H9 (cell line): ENCODE results near the gene TMEM132D. TPM values are rescaled to one million over a fixed set of nuclear protein-coding genes. Genes with fewer than 3 reads are reported as not detected.

Source experiments
- DNase-seq: peaks from one replicate; pipeline ENCODE4 v3.0.0-alpha.2; 2017
- H2AFZ ChIP-seq: one replicate; pipeline ENCODE4 v1.6.1; 2013; ENCODE audit warnings: mild to moderate bottlenecking, low read length, control low read depth, moderate library complexity
- H2AK5ac ChIP-seq: 2 replicates; pipeline ENCODE4 v1.6.1; 2013; ENCODE audit warnings: low read length, control low read depth, mixed read lengths; ENCODE audit not compliant: insufficient read length
- H2BK120ac ChIP-seq: one replicate; pipeline ENCODE4 v1.6.1; 2013; ENCODE audit warnings: low read depth, mild to moderate bottlenecking, low read length, control low read depth, inconsistent platforms; ENCODE audit not compliant: poor library complexity, severe bottlenecking
- H2BK12ac ChIP-seq: 2 replicates; pipeline ENCODE4 v1.6.1; 2013; ENCODE audit warnings: low read length, control low read depth, mixed read lengths, low read depth; ENCODE audit not compliant: insufficient read length
- H2BK15ac ChIP-seq: 2 replicates; pipeline ENCODE4 v1.6.1; 2013; ENCODE audit warnings: low read depth, low read length, control low read depth
- H2BK20ac ChIP-seq: one replicate; pipeline ENCODE4 v1.6.1; 2013; ENCODE audit warnings: low read depth, mild to moderate bottlenecking, low read length, control low read depth, inconsistent platforms; ENCODE audit not compliant: poor library complexity, severe bottlenecking
- H2BK5ac ChIP-seq: 2 replicates; pipeline ENCODE4 v1.6.1; 2013; ENCODE audit warnings: low read length, control low read depth, mixed read lengths; ENCODE audit not compliant: insufficient read length
- H3K14ac ChIP-seq: 2 replicates; pipeline ENCODE4 v1.6.1; 2013; ENCODE audit warnings: low read length, control low read depth; ENCODE audit not compliant: insufficient read depth
- H3K18ac ChIP-seq: 2 replicates; pipeline ENCODE4 v1.6.1; 2013; ENCODE audit warnings: low read depth, mild to moderate bottlenecking, mixed read lengths, low read length, control low read depth; ENCODE audit not compliant: insufficient read length
- H3K23ac ChIP-seq: 2 replicates; pipeline ENCODE4 v1.6.1; 2013; ENCODE audit warnings: low read length, control low read depth, mixed read lengths, low read depth; ENCODE audit not compliant: insufficient read length
- H3K23me2 ChIP-seq: 2 replicates; pipeline ENCODE4 v1.6.1; 2013; ENCODE audit warnings: low read depth, mild to moderate bottlenecking, mixed read lengths, low read length, control low read depth; ENCODE audit not compliant: insufficient read length, poor library complexity, severe bottlenecking
- H3K27ac ChIP-seq: 2 replicates; pipeline ENCODE4 v1.5.1; 2013; ENCODE audit warnings: low read length, control low read depth, mixed read lengths, low read depth; ENCODE audit not compliant: insufficient read length
- H3K27me3 ChIP-seq: 2 replicates; pipeline ENCODE4 v1.6.1; 2013; ENCODE audit warnings: low read length, control low read depth, inconsistent platforms; ENCODE audit not compliant: insufficient read depth
- H3K4ac ChIP-seq: 2 replicates; pipeline ENCODE4 v1.6.1; 2013; ENCODE audit warnings: low read depth, mild to moderate bottlenecking, control low read depth, inconsistent platforms, low read length, moderate library complexity
- H3K4me1 ChIP-seq: 2 replicates; pipeline ENCODE4 v1.6.1; 2013; ENCODE audit warnings: low read length, control low read depth, inconsistent platforms; ENCODE audit not compliant: insufficient read depth
- H3K4me2 ChIP-seq: 2 replicates; pipeline ENCODE4 v1.6.1; 2013; ENCODE audit warnings: low read length, control low read depth, mixed read lengths; ENCODE audit not compliant: insufficient read length, insufficient read depth
- H3K56ac ChIP-seq: 2 replicates; pipeline ENCODE4 v1.6.1; 2013; ENCODE audit warnings: low read depth, mild to moderate bottlenecking, mixed read lengths, low read length, control low read depth; ENCODE audit not compliant: insufficient read length
- H3K79me1 ChIP-seq: 2 replicates; pipeline ENCODE4 v1.6.1; 2013; ENCODE audit warnings: low read depth, mild to moderate bottlenecking, moderate library complexity, low read length, control low read depth, inconsistent platforms; ENCODE audit not compliant: insufficient read depth, poor library complexity, severe bottlenecking
- H3K79me2 ChIP-seq: 2 replicates; pipeline ENCODE4 v1.6.1; 2013; ENCODE audit warnings: low read length, control low read depth, inconsistent platforms; ENCODE audit not compliant: insufficient read depth
- H3K9ac ChIP-seq: 2 replicates; pipeline ENCODE4 v1.6.1; 2013; ENCODE audit warnings: low read length, control low read depth, mixed read lengths; ENCODE audit not compliant: insufficient read length; ENCODE audit errors: extremely low read depth
- H3K9me3 ChIP-seq: one replicate; pipeline ENCODE4 v1.6.1; 2013; ENCODE audit warnings: low read depth, low read length, inconsistent platforms; ENCODE audit not compliant: control insufficient read depth
- H3T11ph ChIP-seq: one replicate; pipeline ENCODE4 v1.6.1; 2013; ENCODE audit warnings: mild to moderate bottlenecking, low read length, control low read depth, inconsistent platforms
- H4K20me1 ChIP-seq: one replicate; pipeline ENCODE4 v1.6.1; 2013; ENCODE audit not compliant: control insufficient read depth, insufficient read length, insufficient read depth
- H4K5ac ChIP-seq: 2 replicates; pipeline ENCODE4 v1.6.1; 2013; ENCODE audit warnings: low read depth, mild to moderate bottlenecking, mixed read lengths, low read length, control low read depth; ENCODE audit not compliant: insufficient read length
- H4K8ac ChIP-seq: replicated peaks from 2 replicates; pipeline ENCODE4 v1.6.1; 2013; ENCODE audit warnings: low read length, control low read depth, mixed read lengths, low read depth; ENCODE audit not compliant: insufficient read length
- H4K91ac ChIP-seq: 2 replicates; pipeline ENCODE4 v1.6.1; 2013; ENCODE audit warnings: low read depth, mild to moderate bottlenecking, moderate library complexity, mixed read lengths, low read length, control low read depth; ENCODE audit not compliant: insufficient read length
- H3K27ac Mint-ChIP-seq, 3 experiments: 2 replicates in 2 of 3; 3 replicates in 1 of 3; pipeline ENCODE4 v1.8.0; 2020 to 2021; ENCODE audit warnings: mixed read lengths in 3 of 3, mild to moderate bottlenecking in 1 of 3, moderate library complexity in 1 of 3
- H3K27me3 Mint-ChIP-seq: 2 replicates; pipeline ENCODE4 v1.8.0; 2021; ENCODE audit warnings: low read depth, mild to moderate bottlenecking, moderate library complexity, mixed read lengths
- H3K36me3 Mint-ChIP-seq, 3 experiments: 2 replicates in 2 of 3; 3 replicates in 1 of 3; pipeline ENCODE4 v1.8.0; 2020 to 2021; ENCODE audit warnings: low read depth in 3 of 3, mixed read lengths in 3 of 3; ENCODE audit not compliant: insufficient read depth in 1 of 3
- H3K4me1 Mint-ChIP-seq, 2 experiments: 2 replicates each; pipeline ENCODE4 v1.8.0; 2020; ENCODE audit warnings: mixed read lengths in 2 of 2
- H3K4me3 Mint-ChIP-seq, 2 experiments: 2 replicates in 1 of 2; 3 replicates in 1 of 2; pipeline ENCODE4 v1.8.0; 2020 to 2021; ENCODE audit warnings: mild to moderate bottlenecking in 2 of 2, mixed read lengths in 2 of 2, moderate library complexity in 1 of 2
- H3K9me3 Mint-ChIP-seq, 2 experiments: 2 replicates in 1 of 2; 3 replicates in 1 of 2; pipeline ENCODE4 v1.8.0; 2020; ENCODE audit warnings: mild to moderate bottlenecking in 2 of 2, mixed read lengths in 2 of 2, moderate library complexity in 1 of 2
- CTCF ChIP-seq: fragments of 200-600 bp; sonication (generic); conservative IDR thresholded peaks from 3 replicates; pipeline ENCODE4 v1.8.0; 2021; ENCODE audit warnings: antibody characterized with exemption, mild to moderate bottlenecking
- WGBS: extraction: QIAGEN DNeasy Blood & Tissue Kit; methylation state at CpG from one replicate; pipeline ENCODE4 v1.1.7; 2013; ENCODE audit warnings: missing lambda C conversion rate, low lambda C conversion rate, mixed read lengths; ENCODE audit not compliant: insufficient read length; ENCODE audit errors: extremely low coverage; 5-methylcytosine and 5-hydroxymethylcytosine counted together
- total RNA-seq: library from RNA; stranded (reverse); gene quantifications from 2 replicates; pipeline ENCODE4 v1.2.1, GENCODE V29; 2021

Gene TMEM132D
- total RNA-seq, 1 experiment from 2014 or later, result 6.1 TPM

GRCh38 chr12:129594098-129594497 lies 309.7 kb downstream of the TMEM132D start:
- Histone ChIP-seq H3K18ac (no peak overlapping the region), H2BK12ac (no peak overlapping the region), H4K8ac (no peak overlapping the region), H3K9me3 (no peaks in the 10 kb centered on the region), H3K27ac (no peak overlapping the region), H3K4me2 (no peak overlapping the region), H2AFZ (no peak overlapping the region), H3T11ph (no peak overlapping the region), H3K79me1 (no peaks in the 10 kb centered on the region), H3K56ac (no peak overlapping the region), H3K23me2 (no peaks in the 10 kb centered on the region), H3K27me3 (no peaks in the 10 kb centered on the region; the same call in 1 of the 2 replicates), H2AK5ac (no peak overlapping the region), H4K5ac (no peak overlapping the region), H3K4ac (no peak overlapping the region), H2BK5ac (no peak overlapping the region), H4K20me1 (no peaks in the 10 kb centered on the region), H3K4me1 (no peaks in the 10 kb centered on the region), H4K91ac (no peak overlapping the region), H2BK15ac (no peak overlapping the region), H3K79me2 (no peaks in the 10 kb centered on the region), H3K14ac (no peak overlapping the region), H2BK120ac (no peak overlapping the region), H3K23ac (no peak overlapping the region), H3K9ac (no peak overlapping the region), H2BK20ac (no peak overlapping the region)
- no peak overlapping the region for H3K4me3 Mint-ChIP-seq
- H3K36me3 Mint-ChIP-seq, result peaks cover 2 to 10% (median 4%) of the 10 kb centered on the region in 3 experiments; a peak in 4 of 7 replicates
- H3K9me3 Mint-ChIP-seq, result peaks cover 0 to 6% of the 10 kb centered on the region in 2 experiments; a peak in 3 of 5 replicates
- no peak for DNase-seq
- WGBS, result no CpG with 5 or more reads among the region's 6 CpGs
- no peak overlapping the region for H3K27ac Mint-ChIP-seq
- no peaks in the 10 kb centered on the region; the same call in 1 of the 2 replicates for H3K27me3 Mint-ChIP-seq
- H3K4me1 Mint-ChIP-seq, result peaks cover 10 to 16% of the 10 kb centered on the region in 2 experiments
- no peak for TF ChIP-seq CTCF
